CD4-positive, alpha-beta memory T cell (primary cell): ENCODE measurements around the gene BCL2L11. TPM values are rescaled to one million over a fixed set of nuclear protein-coding genes. Genes with fewer than 3 reads are reported as not detected.
A peak's percentile ranks its signal among the peaks of the same experiment; 100 is the strongest.

Source experiments
- CTCF ChIA-PET: fragments of 350-600 bp; sonication (Branson Sonifier 250); formaldehyde crosslinking; loops from one replicate; lab custom pipeline; 2021; ENCODE audit warnings: inconsistent platforms; ENCODE audit not compliant: partially characterized antibody; lab: Charles Lee
- POLR2A ChIA-PET: fragments of 350-600 bp; sonication (Branson Sonifier 250); formaldehyde crosslinking; loops from one replicate; lab custom pipeline; 2021; ENCODE audit not compliant: partially characterized antibody; lab: Charles Lee
- DNase-seq, 5 donors: peaks; one replicate each; pipeline versions ENCODE4 v3.0.0 to v3.0.0-alpha.2; 2020 to 2022; ENCODE audit warnings: mixed read lengths in 1 of 5
- H3K27ac ChIP-seq: one replicate; pipeline ENCODE4 v1.7.0; 2013; ENCODE audit warnings: low read depth, low read length
- H3K27me3 ChIP-seq: 2 replicates; pipeline ENCODE4 v1.7.0; 2013; ENCODE audit warnings: mild to moderate bottlenecking, low read length, moderate library complexity; ENCODE audit not compliant: insufficient read depth
- H3K36me3 ChIP-seq: 2 replicates; pipeline ENCODE4 v1.7.0; 2013; ENCODE audit warnings: mild to moderate bottlenecking, low read length, moderate library complexity; ENCODE audit not compliant: insufficient read depth
- H3K4me1 ChIP-seq: 2 replicates; pipeline ENCODE4 v1.7.0; 2013; ENCODE audit warnings: mild to moderate bottlenecking, low read length, moderate library complexity; ENCODE audit not compliant: insufficient read depth
- H3K4me3 ChIP-seq, 2 donors: one replicate each; pipeline ENCODE4 v1.7.0; 2013; ENCODE audit warnings: low read length in 2 of 2, mild to moderate bottlenecking in 1 of 2
- H3K9me3 ChIP-seq, 2 donors: one replicate each; pipeline ENCODE4 v1.7.0; 2013; ENCODE audit warnings: low read length in 2 of 2, control low read depth in 1 of 2; ENCODE audit not compliant: control insufficient read depth in 1 of 2
- H3K27ac Mint-ChIP-seq, 7 donors: one replicate each; pipeline ENCODE4 v1.8.0; 2020 to 2021; ENCODE audit warnings: mixed read lengths in 7 of 7, mild to moderate bottlenecking in 6 of 7, inconsistent platforms in 3 of 7, moderate library complexity in 3 of 7
- H3K27me3 Mint-ChIP-seq, 2 donors: one replicate each; pipeline ENCODE4 v1.8.0; 2020 to 2021; ENCODE audit warnings: mixed read lengths in 2 of 2
- H3K36me3 Mint-ChIP-seq, 2 donors: one replicate each; pipeline ENCODE4 v1.8.0; 2020 to 2021; ENCODE audit warnings: mixed read lengths in 2 of 2, inconsistent platforms in 1 of 2, mild to moderate bottlenecking in 1 of 2
- H3K4me1 Mint-ChIP-seq, 4 donors: one replicate each; pipeline ENCODE4 v1.8.0; 2020 to 2021; ENCODE audit warnings: mixed read lengths in 4 of 4, mild to moderate bottlenecking in 1 of 4
- H3K4me3 Mint-ChIP-seq, 8 donors: one replicate each; pipeline ENCODE4 v1.8.0; 2020 to 2021; ENCODE audit warnings: mixed read lengths in 8 of 8, mild to moderate bottlenecking in 7 of 8, moderate library complexity in 6 of 8, inconsistent platforms in 3 of 8
- H3K9me3 Mint-ChIP-seq, 8 donors: one replicate each; pipeline ENCODE4 v1.8.0; 2020 to 2021; ENCODE audit warnings: mixed read lengths in 8 of 8, mild to moderate bottlenecking in 5 of 8, inconsistent platforms in 3 of 8, moderate library complexity in 1 of 8
- intact Hi-C: fragments of 100-400 bp; cut with micrococcal nuclease; formaldehyde crosslinking; loops from one replicate; pipeline ENCODE4 v1.15.1; 2023
- polyA plus RNA-seq, 2 donors: library from polyadenylated mRNA; unstranded; fragments of 300-500 nt; fragmentation: Illumina TruSeq; gene quantifications; one replicate each; pipeline ENCODE4 v1.2.3, GENCODE V29; 2021
- total RNA-seq, 2 experiments: library from RNA; stranded (reverse); gene quantifications; one replicate each; pipeline ENCODE4 v1.2.3, GENCODE V29; 2021

BCL2L11 gene
- total and polyA plus RNA-seq, 4 experiments from 2014 or later, result 4.7 to 34.1 (median 24.6) TPM

- Histone ChIP-seq H3K4me3 (no peak overlapping the region), H3K36me3 (no peaks in the 10 kb centered on the region), H3K27me3 (no peaks in the 10 kb centered on the region), H3K9me3 (no peaks in the 10 kb centered on the region), H3K4me1 (no peaks in the 10 kb centered on the region), H3K27ac (no peak overlapping the region)
- H3K36me3 Mint-ChIP-seq, result no peaks in the 10 kb centered on the region
- peaks cover 1% of the 10 kb centered on the region in 4 donors for H3K4me1 Mint-ChIP-seq
- no peaks in the 10 kb centered on the region for H3K9me3 Mint-ChIP-seq
- H3K27ac Mint-ChIP-seq, result no peak overlapping the region
- no peak overlapping the region for H3K4me3 Mint-ChIP-seq
- intact Hi-C loops, result no loop called here
- POLR2A ChIA-PET, result no interaction called here
- CTCF ChIA-PET, result no interaction called here
- H3K27me3 Mint-ChIP-seq, result peaks cover 10 to 12% of the 10 kb centered on the region in 2 donors
- DNase-seq, result no peak
Measured at GRCh38 chr2:111095434-111095833, 25.3 kb upstream of the BCL2L11 start.

DNA sequence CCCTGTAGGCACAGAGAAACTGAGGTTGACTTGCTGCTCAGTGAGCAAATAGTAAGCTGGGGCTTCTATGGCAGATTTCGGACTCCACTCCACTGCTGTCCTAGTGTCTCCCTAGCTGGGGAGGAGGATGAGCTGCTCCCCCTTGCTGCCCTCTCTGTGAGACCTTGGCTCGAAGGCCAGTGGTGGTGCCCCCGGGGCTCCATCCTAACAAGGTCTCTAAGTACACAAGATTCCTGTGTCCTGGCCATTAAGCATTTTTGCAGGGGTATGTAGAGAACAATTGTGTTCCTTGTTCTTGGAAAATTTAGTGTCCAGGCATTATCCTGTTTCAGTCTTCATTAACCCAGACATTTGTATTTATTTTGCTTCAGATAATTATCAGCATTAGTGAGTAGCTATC lies 21.3 kb upstream of the BCL2L11 start:
- ChIA-PET POLR2A (no interaction called here), CTCF (interaction anchor here (0.9 to 1.0 kb wide), 2 partner anchors 8 to 287 kb away, joined by 3 read pairs; no protein-coding TSS in a partner anchor)
- H3K27ac Mint-ChIP-seq, result no peak overlapping the region

DNA sequence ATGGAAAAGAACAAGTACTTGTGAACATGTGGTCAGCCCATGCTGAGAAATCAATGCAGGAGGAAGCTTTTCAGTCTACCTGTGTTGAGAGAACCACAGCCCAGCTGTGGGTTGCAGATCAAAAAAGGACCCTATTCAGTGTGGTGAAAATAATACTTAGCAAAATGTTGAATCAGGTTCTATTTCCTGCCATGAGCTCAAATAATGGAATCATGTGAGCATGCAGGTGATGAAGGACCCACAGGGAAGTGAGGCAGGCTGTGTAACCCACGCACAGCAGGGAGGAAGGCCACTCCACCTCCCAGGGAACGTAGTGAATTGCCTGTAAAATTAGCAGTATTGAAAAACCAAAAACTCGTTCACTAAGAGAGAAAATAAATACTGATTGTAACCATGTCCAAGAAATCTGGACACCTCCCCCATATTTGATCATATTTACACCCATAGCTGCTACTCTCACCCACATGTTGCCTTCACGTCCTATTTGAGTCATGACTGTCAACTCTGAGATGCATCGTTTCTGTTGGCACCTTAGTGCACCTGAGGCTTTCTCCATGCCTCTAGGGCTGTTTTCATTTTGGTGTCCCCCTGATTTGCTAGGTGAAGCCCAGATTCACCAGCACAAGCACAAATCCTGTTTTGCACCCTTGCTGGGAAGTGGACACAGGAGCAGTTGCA lies 20.5 kb upstream of the BCL2L11 start:
- Histone ChIP-seq H3K9me3 (no peaks in the 10 kb centered on the region), H3K4me3 (no peak overlapping the region), H3K27ac (no peak overlapping the region), H3K27me3 (no peaks in the 10 kb centered on the region), H3K36me3 (no peaks in the 10 kb centered on the region), H3K4me1 (no peaks in the 10 kb centered on the region)
- DNase-seq, result no peak
- ChIA-PET CTCF (interaction anchor here (0.9 to 1.0 kb wide), 2 partner anchors 9 to 288 kb away, joined by 3 read pairs; no protein-coding TSS in a partner anchor), POLR2A (no interaction called here)
- Mint-ChIP-seq H3K27me3 (peaks cover 0 to 3% of the 10 kb centered on the region in 2 donors), H3K9me3 (no peaks in the 10 kb centered on the region), H3K4me3 (peak overlapping the region in 1 of 8 donors; percentile 26), H3K4me1 (peaks cover 3 to 8% (median 7%) of the 10 kb centered on the region in 4 donors), H3K36me3 (no peaks in the 10 kb centered on the region), H3K27ac (no peak overlapping the region)
- intact Hi-C loops, result no loop called here

More for the DNA sequence above, 21.3 kb upstream of the BCL2L11 start:
- Mint-ChIP-seq H3K36me3 (no peaks in the 10 kb centered on the region), H3K4me3 (no peak overlapping the region), H3K27me3 (peaks cover 0 to 3% of the 10 kb centered on the region in 2 donors), H3K4me1 (peaks cover 3 to 8% (median 7%) of the 10 kb centered on the region in 4 donors), H3K9me3 (no peaks in the 10 kb centered on the region)
- Histone ChIP-seq H3K27me3 (no peaks in the 10 kb centered on the region), H3K4me1 (no peaks in the 10 kb centered on the region), H3K36me3 (no peaks in the 10 kb centered on the region), H3K9me3 (no peaks in the 10 kb centered on the region), H3K4me3 (no peak overlapping the region), H3K27ac (no peak overlapping the region)
- intact Hi-C loops, result no loop called here
- no peak for DNase-seq

- no peaks in the 10 kb centered on the region for H3K9me3 Mint-ChIP-seq
- ChIA-PET POLR2A (no interaction called here), CTCF (no interaction called here)
- H3K36me3 Mint-ChIP-seq, result no peaks in the 10 kb centered on the region
- peaks cover 0 to 3% of the 10 kb centered on the region in 2 donors for H3K27me3 Mint-ChIP-seq
- H3K4me1 ChIP-seq, result no peaks in the 10 kb centered on the region
- peak overlapping the region in 1 of 8 donors; percentile 26 for H3K4me3 Mint-ChIP-seq
- H3K36me3 ChIP-seq, result no peaks in the 10 kb centered on the region
- no peak overlapping the region for H3K27ac Mint-ChIP-seq
- intact Hi-C loops, result no loop called here
- H3K4me3 ChIP-seq, result no peak overlapping the region
- H3K4me1 Mint-ChIP-seq, result peaks cover 3 to 8% (median 7%) of the 10 kb centered on the region in 4 donors
- H3K9me3 ChIP-seq, result no peaks in the 10 kb centered on the region
- no peaks in the 10 kb centered on the region for H3K27me3 ChIP-seq
- H3K27ac ChIP-seq, result no peak overlapping the region
- no peak for DNase-seq
Measured at GRCh38 chr2:111100765-111101162, 19.9 kb upstream of the BCL2L11 start.

DNA sequence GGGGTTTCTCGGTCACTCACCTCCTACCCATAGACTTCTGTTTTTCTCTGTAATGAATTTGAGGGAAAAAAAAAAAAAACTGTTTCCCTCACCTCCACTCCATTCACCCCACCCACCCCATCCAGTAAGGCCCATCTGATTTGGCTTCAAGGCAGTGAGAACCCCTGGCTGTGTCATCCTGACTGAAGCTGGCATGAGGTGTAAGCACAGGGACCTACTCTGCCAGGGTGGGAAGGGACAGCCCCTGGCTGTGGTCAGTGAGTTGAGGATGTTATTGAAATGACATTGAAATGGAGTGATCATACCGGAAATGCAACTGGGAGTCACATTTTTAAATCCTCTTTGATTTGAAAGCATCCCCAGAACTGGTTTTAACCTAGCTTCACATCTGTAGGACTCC lies 19.1 kb upstream of the BCL2L11 start:
- H3K9me3 Mint-ChIP-seq, result no peaks in the 10 kb centered on the region
- CTCF ChIA-PET, result no interaction called here
- peaks cover 0 to 8% of the 10 kb centered on the region in 2 donors for H3K27me3 Mint-ChIP-seq
- Histone ChIP-seq H3K4me3 (no peak overlapping the region), H3K9me3 (no peaks in the 10 kb centered on the region), H3K27ac (no peak overlapping the region), H3K4me1 (no peaks in the 10 kb centered on the region), H3K36me3 (no peaks in the 10 kb centered on the region), H3K27me3 (no peaks in the 10 kb centered on the region)
- no peak for DNase-seq
- POLR2A ChIA-PET, result no interaction called here
- peaks cover 3 to 8% (median 7%) of the 10 kb centered on the region in 4 donors for H3K4me1 Mint-ChIP-seq
- intact Hi-C loops, result no loop called here
- no peaks in the 10 kb centered on the region for H3K36me3 Mint-ChIP-seq
- H3K4me3 Mint-ChIP-seq, result no peak overlapping the region
- no peak overlapping the region for H3K27ac Mint-ChIP-seq

DNA sequence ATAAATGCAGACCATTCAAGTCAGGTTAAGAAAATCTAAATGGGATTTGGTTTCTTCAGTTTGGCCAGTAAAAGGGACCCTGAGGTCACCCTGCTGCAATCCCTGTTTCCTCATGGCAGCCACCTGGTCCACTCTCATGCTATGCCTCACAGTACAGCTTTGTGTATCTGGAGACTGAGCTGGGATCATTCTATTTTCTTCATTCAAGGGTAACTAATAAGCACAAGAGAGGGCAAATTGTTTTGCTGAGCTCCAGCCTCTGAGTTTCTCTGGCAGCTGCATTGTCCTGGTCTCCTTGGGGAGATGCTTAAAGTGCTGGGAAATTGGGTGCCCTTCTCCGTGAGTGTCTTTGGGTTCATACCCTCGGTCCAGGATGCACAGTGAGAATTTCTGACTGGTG lies 18.5 kb upstream of the BCL2L11 start:
- no peak overlapping the region for H3K27ac Mint-ChIP-seq
- no peaks in the 10 kb centered on the region for H3K36me3 ChIP-seq
- no peak overlapping the region for H3K4me3 Mint-ChIP-seq
- intact Hi-C loops, result no loop called here
- no peak overlapping the region for H3K27ac ChIP-seq
- no peaks in the 10 kb centered on the region for H3K27me3 ChIP-seq
- POLR2A ChIA-PET, result no interaction called here
- no peak overlapping the region for H3K4me3 ChIP-seq
- H3K27me3 Mint-ChIP-seq, result peaks cover 0 to 8% of the 10 kb centered on the region in 2 donors
- CTCF ChIA-PET, result no interaction called here
- DNase-seq, result no peak
- no peaks in the 10 kb centered on the region for H3K36me3 Mint-ChIP-seq
- no peaks in the 10 kb centered on the region for H3K9me3 ChIP-seq
- no peaks in the 10 kb centered on the region for H3K9me3 Mint-ChIP-seq
- H3K4me1 ChIP-seq, result no peaks in the 10 kb centered on the region
- H3K4me1 Mint-ChIP-seq, result peaks cover 3 to 8% (median 7%) of the 10 kb centered on the region in 4 donors

GRCh38 chr2:111105926-111106325 lies 14.8 kb upstream of the BCL2L11 start:
- ChIA-PET POLR2A (no interaction called here), CTCF (no interaction called here)
- no peak overlapping the region for H3K4me3 ChIP-seq
- Mint-ChIP-seq H3K27ac (no peak overlapping the region), H3K4me3 (no peak overlapping the region), H3K4me1 (peaks cover under 1 to 2% (median under 1%) of the 10 kb centered on the region in 4 donors), H3K36me3 (no peaks in the 10 kb centered on the region), H3K27me3 (peaks cover 14 to 17% of the 10 kb centered on the region in 2 donors), H3K9me3 (no peaks in the 10 kb centered on the region)
- H3K27ac ChIP-seq, result no peak overlapping the region
- no peaks in the 10 kb centered on the region for H3K36me3 ChIP-seq
- H3K27me3 ChIP-seq, result no peaks in the 10 kb centered on the region
- H3K9me3 ChIP-seq, result no peaks in the 10 kb centered on the region
- no peaks in the 10 kb centered on the region for H3K4me1 ChIP-seq
- intact Hi-C loops, result no loop called here
- no peak for DNase-seq
